HG02763 (cell line): ENCODE data around the gene PLG.
A peak's percentile ranks its signal among the peaks of the same experiment; 100 is the strongest.
"Not testable (repeated sequence)": the region's sequence is repeated elsewhere in the genome, so short reads cannot be mapped to it uniquely, and the experiment has no call there.

Experiments used
- ATAC-seq: cut with Tn5 transposase; IDR thresholded peaks from one replicate; pipeline ENCODE4 v1.9.1; 2021; ENCODE audit warnings: mild to moderate bottlenecking, moderate library complexity; ENCODE audit not compliant: unreplicated experiment

The PLG gene

GRCh38 chr6:160701918-160702680 lies at the start of gene PLG:
Gene PLG (plus strand): TSS chr6:160702244. CDS start chr6:160702305, 61 bp downstream.
- ATAC-seq = not testable (repeated sequence)

- no peak for ATAC-seq
Measured at GRCh38 chr6:160659562-160659961, 42.5 kb upstream of the PLG start.

GRCh38 chr6:160661216-160661615 lies 40.8 kb upstream of the PLG start:
- ATAC-seq = no peak

- no peak for ATAC-seq
Measured at GRCh38 chr6:160662429-160662828, 39.6 kb upstream of the PLG start.

- no peak for ATAC-seq
Measured at GRCh38 chr6:160662842-160663241, 39.2 kb upstream of the PLG start.

- ATAC-seq = not testable (repeated sequence)
Measured at GRCh38 chr6:160664198-160664597, 37.8 kb upstream of the PLG start, which contains the start of gene LPA. Gene LPA (minus strand): TSS chr6:160664275. CDS start chr6:160664214, 61 bp downstream.

GRCh38 chr6:160667639-160668481 lies 34.2 kb upstream of the PLG start:
- ATAC-seq = peak; percentile 65

- ATAC-seq = no peak
Measured at GRCh38 chr6:160668589-160668988, 33.5 kb upstream of the PLG start.

- not testable (repeated sequence) for ATAC-seq
Measured at GRCh38 chr6:160676418-160676817, 25.6 kb upstream of the PLG start.

- no peak for ATAC-seq
Measured at GRCh38 chr6:160678230-160678629, 23.8 kb upstream of the PLG start.

GRCh38 chr6:160678744-160679401 lies 23.2 kb upstream of the PLG start:
- no peak for ATAC-seq

GRCh38 chr6:160679402-160679769 lies 22.7 kb upstream of the PLG start:
- ATAC-seq = no peak

GRCh38 chr6:160685101-160685761 lies 16.8 kb upstream of the PLG start:
- ATAC-seq = not testable (repeated sequence)

GRCh38 chr6:160685762-160686450 lies 16.1 kb upstream of the PLG start:
- ATAC-seq = no peak

- ATAC-seq = no peak
Measured at GRCh38 chr6:160690458-160690857, 11.6 kb upstream of the PLG start.

GRCh38 chr6:160691617-160692016 lies 10.4 kb upstream of the PLG start:
- no peak for ATAC-seq

GRCh38 chr6:160692369-160692959 lies 9.6 kb upstream of the PLG start:
- no peak for ATAC-seq

- not testable (repeated sequence) for ATAC-seq
Measured at GRCh38 chr6:160695025-160695424, 7.0 kb upstream of the PLG start.

- ATAC-seq = not testable (repeated sequence)
Measured at GRCh38 chr6:160695622-160696021, 6.4 kb upstream of the PLG start.

GRCh38 chr6:160696884-160697283 lies 5.2 kb upstream of the PLG start:
- not testable (repeated sequence) for ATAC-seq
